ENCODE measurements around the gene MUC2. TPM values are rescaled to one million over a fixed set of nuclear protein-coding genes. Genes with fewer than 3 reads are reported as not detected.

MUC2 gene
- total and polyA plus RNA-seq, 2 experiments from 2014 or later, result not detected

DNA sequence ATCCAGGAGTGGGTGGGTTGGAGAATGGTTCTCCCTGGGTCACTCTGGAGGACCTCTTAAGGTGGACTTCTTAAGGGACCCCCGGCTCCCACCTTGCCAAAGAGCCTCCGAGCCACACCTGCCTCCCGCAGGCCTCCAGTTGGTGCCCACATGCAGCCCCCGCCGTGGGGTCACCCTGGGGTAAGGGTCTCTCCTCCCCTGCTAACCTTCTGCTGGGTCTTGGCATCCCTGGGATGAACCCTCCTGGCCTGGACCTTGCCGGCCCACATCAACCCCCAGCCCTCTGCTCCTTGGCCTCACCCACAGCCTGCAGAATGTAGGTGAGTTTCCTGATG lies 25.6 kb upstream of the MUC2 start:
- Histone ChIP-seq H3K36me3 (ENCODE audit: insufficient read depth) (no peaks in the 10 kb centered on the region), H3K27me3 (ENCODE audit: insufficient read depth) (no peaks in the 10 kb centered on the region), H4K20me1 (replicated peaks; ENCODE audit: insufficient read depth) (no peaks in the 10 kb centered on the region), H3K27ac (ENCODE audit: low read depth) (no peak overlapping the region), H3K79me2 (replicated peaks; ENCODE audit: insufficient read depth) (no peaks in the 10 kb centered on the region), H3K9me2 (ENCODE audit: insufficient read depth) (no peaks in the 10 kb centered on the region), H3K4me1 (ENCODE audit: insufficient read depth) (no peaks in the 10 kb centered on the region), H2AFZ (no peak overlapping the region), H3F3A (replicated peaks; ENCODE audit: low read depth) (no peaks in the 10 kb centered on the region), H3K4me2 (no peak overlapping the region), H3K4me3 (no peak overlapping the region)
- no peaks in the 10 kb centered on the region; the same call in 2 of the 3 replicates for H3K36me3 Mint-ChIP-seq (ENCODE audit: low read depth)
- H3K4me3 Mint-ChIP-seq, result no peak overlapping the region
- peaks cover under 1% of the 10 kb centered on the region; the same call in 2 of the 3 replicates for H3K9me3 Mint-ChIP-seq
- peaks cover 9% of the 10 kb centered on the region for H3K27me3 Mint-ChIP-seq (ENCODE audit: insufficient read depth, low read depth, poor library complexity)
- H3K4me1 Mint-ChIP-seq, result no peaks in the 10 kb centered on the region; the same call in 2 of the 3 replicates
- H3K27ac Mint-ChIP-seq, result no peak overlapping the region
- ATAC-seq, result no peak
- TF ChIP-seq ZNF114 (CRISPR knock-in tag; IDR thresholded peaks at IDR 0.05), result no peak
- TF ChIP-seq, protein P1, sequence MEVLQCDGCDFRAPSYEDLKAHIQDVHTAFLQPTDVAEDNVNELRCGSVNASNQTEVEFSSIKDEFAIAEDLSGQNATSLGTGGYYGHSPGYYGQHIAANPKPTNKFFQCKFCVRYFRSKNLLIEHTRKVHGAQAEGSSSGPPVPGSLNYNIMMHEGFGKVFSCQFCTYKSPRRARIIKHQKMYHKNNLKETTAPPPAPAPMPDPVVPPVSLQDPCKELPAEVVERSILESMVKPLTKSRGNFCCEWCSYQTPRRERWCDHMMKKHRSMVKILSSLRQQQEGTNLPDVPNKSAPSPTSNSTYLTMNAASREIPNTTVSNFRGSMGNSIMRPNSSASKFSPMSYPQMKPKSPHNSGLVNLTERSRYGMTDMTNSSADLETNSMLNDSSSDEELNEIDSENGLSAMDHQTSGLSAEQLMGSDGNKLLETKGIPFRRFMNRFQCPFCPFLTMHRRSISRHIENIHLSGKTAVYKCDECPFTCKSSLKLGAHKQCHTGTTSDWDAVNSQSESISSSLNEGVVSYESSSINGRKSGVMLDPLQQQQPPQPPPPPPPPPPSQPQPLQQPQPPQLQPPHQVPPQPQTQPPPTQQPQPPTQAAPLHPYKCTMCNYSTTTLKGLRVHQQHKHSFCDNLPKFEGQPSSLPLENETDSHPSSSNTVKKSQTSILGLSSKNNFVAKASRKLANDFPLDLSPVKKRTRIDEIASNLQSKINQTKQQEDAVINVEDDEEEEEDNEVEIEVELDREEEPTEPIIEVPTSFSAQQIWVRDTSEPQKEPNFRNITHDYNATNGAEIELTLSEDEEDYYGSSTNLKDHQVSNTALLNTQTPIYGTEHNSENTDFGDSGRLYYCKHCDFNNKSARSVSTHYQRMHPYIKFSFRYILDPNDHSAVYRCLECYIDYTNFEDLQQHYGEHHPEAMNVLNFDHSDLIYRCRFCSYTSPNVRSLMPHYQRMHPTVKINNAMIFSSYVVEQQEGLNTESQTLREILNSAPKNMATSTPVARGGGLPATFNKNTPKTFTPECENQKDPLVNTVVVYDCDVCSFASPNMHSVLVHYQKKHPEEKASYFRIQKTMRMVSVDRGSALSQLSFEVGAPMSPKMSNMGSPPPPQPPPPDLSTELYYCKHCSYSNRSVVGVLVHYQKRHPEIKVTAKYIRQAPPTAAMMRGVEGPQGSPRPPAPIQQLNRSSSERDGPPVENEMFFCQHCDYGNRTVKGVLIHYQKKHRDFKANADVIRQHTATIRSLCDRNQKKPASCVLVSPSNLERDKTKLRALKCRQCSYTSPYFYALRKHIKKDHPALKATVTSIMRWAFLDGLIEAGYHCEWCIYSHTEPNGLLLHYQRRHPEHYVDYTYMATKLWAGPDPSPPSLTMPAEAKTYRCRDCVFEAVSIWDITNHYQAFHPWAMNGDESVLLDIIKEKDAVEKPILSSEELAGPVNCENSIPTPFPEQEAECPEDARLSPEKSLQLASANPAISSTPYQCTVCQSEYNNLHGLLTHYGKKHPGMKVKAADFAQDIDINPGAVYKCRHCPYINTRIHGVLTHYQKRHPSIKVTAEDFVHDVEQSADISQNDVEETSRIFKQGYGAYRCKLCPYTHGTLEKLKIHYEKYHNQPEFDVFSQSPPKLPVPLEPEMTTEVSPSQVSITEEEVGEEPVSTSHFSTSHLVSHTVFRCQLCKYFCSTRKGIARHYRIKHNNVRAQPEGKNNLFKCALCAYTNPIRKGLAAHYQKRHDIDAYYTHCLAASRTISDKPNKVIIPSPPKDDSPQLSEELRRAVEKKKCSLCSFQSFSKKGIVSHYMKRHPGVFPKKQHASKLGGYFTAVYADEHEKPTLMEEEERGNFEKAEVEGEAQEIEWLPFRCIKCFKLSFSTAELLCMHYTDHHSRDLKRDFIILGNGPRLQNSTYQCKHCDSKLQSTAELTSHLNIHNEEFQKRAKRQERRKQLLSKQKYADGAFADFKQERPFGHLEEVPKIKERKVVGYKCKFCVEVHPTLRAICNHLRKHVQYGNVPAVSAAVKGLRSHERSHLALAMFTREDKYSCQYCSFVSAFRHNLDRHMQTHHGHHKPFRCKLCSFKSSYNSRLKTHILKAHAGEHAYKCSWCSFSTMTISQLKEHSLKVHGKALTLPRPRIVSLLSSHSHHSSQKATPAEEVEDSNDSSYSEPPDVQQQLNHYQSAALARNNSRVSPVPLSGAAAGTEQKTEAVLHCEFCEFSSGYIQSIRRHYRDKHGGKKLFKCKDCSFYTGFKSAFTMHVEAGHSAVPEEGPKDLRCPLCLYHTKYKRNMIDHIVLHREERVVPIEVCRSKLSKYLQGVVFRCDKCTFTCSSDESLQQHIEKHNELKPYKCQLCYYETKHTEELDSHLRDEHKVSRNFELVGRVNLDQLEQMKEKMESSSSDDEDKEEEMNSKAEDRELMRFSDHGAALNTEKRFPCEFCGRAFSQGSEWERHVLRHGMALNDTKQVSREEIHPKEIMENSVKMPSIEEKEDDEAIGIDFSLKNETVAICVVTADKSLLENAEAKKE (CRISPR knock-in tag; IDR thresholded peaks at IDR 0.05), result no peak
- DNase-seq (ENCODE audit: low spot score), result no peak

DNA sequence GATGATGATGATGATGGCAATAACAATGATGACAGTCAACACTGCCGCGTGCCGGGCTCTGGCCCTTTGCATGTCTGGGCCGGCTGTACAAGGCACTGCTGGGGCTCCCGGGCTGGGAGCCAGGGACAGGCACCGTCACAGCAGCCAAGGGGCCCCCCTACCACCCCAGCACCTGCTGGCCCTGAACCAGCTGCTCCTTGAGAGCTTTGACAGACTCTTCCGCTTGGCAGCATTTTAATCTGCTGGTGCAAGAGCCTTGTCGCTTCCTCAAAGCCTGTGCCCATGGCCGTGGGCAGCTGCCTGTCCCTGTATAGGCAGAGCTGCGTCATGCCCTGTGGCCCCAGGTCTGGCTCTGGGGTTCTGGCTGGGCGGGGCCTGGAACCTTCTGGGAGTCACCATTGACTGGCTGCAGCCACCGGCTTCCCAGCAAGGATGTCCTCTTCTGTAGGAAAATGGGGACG lies 25.2 kb upstream of the MUC2 start:
- H3K27me3 Mint-ChIP-seq (ENCODE audit: insufficient read depth, low read depth, poor library complexity), result peaks cover 9% of the 10 kb centered on the region
- H3K27me3 ChIP-seq (ENCODE audit: insufficient read depth), result no peaks in the 10 kb centered on the region
- H3K4me1 ChIP-seq (ENCODE audit: insufficient read depth), result no peaks in the 10 kb centered on the region
- ATAC-seq (no peak), DNase-seq (ENCODE audit: low spot score) (no peak)
- no peak for TF ChIP-seq ZNF114 (CRISPR knock-in tag; IDR thresholded peaks at IDR 0.05)
- no peak for TF ChIP-seq NANOG (IDR thresholded peaks at IDR 0.05; ENCODE audit: borderline replicate concordance)
- no peak for TF ChIP-seq CREB1 (CRISPR knock-in tag; IDR thresholded peaks at IDR 0.05; ENCODE audit: low read depth)
- no peak for TF ChIP-seq ZNF331 (CRISPR knock-in tag; IDR thresholded peaks at IDR 0.05; ENCODE audit: low read depth)
- H3K27ac ChIP-seq (ENCODE audit: low read depth), result no peak overlapping the region
- H4K20me1 ChIP-seq (replicated peaks; ENCODE audit: insufficient read depth), result no peaks in the 10 kb centered on the region
- no peaks in the 10 kb centered on the region for H3K79me2 ChIP-seq (replicated peaks; ENCODE audit: insufficient read depth)
- H3K9me2 ChIP-seq (ENCODE audit: insufficient read depth), result no peaks in the 10 kb centered on the region
- no peaks in the 10 kb centered on the region; the same call in 2 of the 3 replicates for H3K9me3 Mint-ChIP-seq
- H3K4me3 ChIP-seq, result no peak overlapping the region
- no peaks in the 10 kb centered on the region; the same call in 2 of the 3 replicates for H3K4me1 Mint-ChIP-seq
- no peak overlapping the region for H3K4me2 ChIP-seq
- no peaks in the 10 kb centered on the region for H3K36me3 Mint-ChIP-seq (ENCODE audit: low read depth)
- H3K4me3 Mint-ChIP-seq, result no peak overlapping the region
- no peak overlapping the region for H3K27ac Mint-ChIP-seq
- no peaks in the 10 kb centered on the region for H3F3A ChIP-seq (replicated peaks; ENCODE audit: low read depth)
- H2AFZ ChIP-seq, result no peak overlapping the region
- no peaks in the 10 kb centered on the region for H3K36me3 ChIP-seq (ENCODE audit: insufficient read depth)
